ENCODE results near the gene PDLIM5.
"Not testable (repeated sequence)": the region's sequence is repeated elsewhere in the genome, so short reads cannot be mapped to it uniquely, and the experiment has no call there.

PDLIM5 gene

GRCh38 chr4:94650134-94650495, 198.4 kb downstream of the PDLIM5 start:
- no peak for DNase-seq (ENCODE audit: low spot score)

GRCh38 chr4:94650690-94651089, 198.9 kb downstream of the PDLIM5 start:
- no peak for DNase-seq (ENCODE audit: low spot score)

- no peak for DNase-seq (ENCODE audit: low spot score)
Observed at GRCh38 chr4:94653095-94653649, 201.4 kb downstream of the PDLIM5 start.

GRCh38 chr4:94653984-94654609, 202.4 kb downstream of the PDLIM5 start:
- DNase-seq (ENCODE audit: low spot score), result peak; percentile 19

- DNase-seq (ENCODE audit: low spot score), result no peak
Observed at GRCh38 chr4:94654714-94655113, 203.0 kb downstream of the PDLIM5 start.

GRCh38 chr4:94660614-94661013, 208.9 kb downstream of the PDLIM5 start:
- no peak for DNase-seq (ENCODE audit: low spot score)

GRCh38 chr4:94665021-94665420, 213.3 kb downstream of the PDLIM5 start:
- DNase-seq (ENCODE audit: low spot score), result not testable (repeated sequence)

- no peak for DNase-seq (ENCODE audit: low spot score)
Observed at GRCh38 chr4:94665500-94666404, 214.0 kb downstream of the PDLIM5 start.

- DNase-seq (ENCODE audit: low spot score), result no peak
Observed at GRCh38 chr4:94668724-94669123, 217.0 kb downstream of the PDLIM5 start.

- DNase-seq (ENCODE audit: low spot score), result no peak
Observed at GRCh38 chr4:94669672-94670664, 218.2 kb downstream of the PDLIM5 start.

GRCh38 chr4:94671113-94671512, 219.4 kb downstream of the PDLIM5 start:
- no peak for DNase-seq (ENCODE audit: low spot score)

- no peak for DNase-seq (ENCODE audit: low spot score)
Observed at GRCh38 chr4:94673961-94674360, 222.2 kb downstream of the PDLIM5 start.

- DNase-seq (ENCODE audit: low spot score), result no peak
Observed at GRCh38 chr4:94676970-94677369, 225.2 kb downstream of the PDLIM5 start.

GRCh38 chr4:94678896-94679295, 227.2 kb downstream of the PDLIM5 start:
- DNase-seq (ENCODE audit: low spot score), result no peak

GRCh38 chr4:94680176-94680862, 228.6 kb downstream of the PDLIM5 start:
- no peak for DNase-seq (ENCODE audit: low spot score)

- DNase-seq (ENCODE audit: low spot score), result no peak
Observed at GRCh38 chr4:94686086-94686485, 234.3 kb downstream of the PDLIM5 start.

GRCh38 chr4:94689155-94689860, 237.6 kb downstream of the PDLIM5 start:
- no peak for DNase-seq (ENCODE audit: low spot score)

- no peak for DNase-seq (ENCODE audit: low spot score)
Observed at GRCh38 chr4:94690851-94691254, 239.1 kb downstream of the PDLIM5 start.

GRCh38 chr4:94691552-94691951, 239.8 kb downstream of the PDLIM5 start:
- DNase-seq (ENCODE audit: low spot score), result no peak

- DNase-seq (ENCODE audit: low spot score), result no peak
Observed at GRCh38 chr4:94695384-94695783, 243.6 kb downstream of the PDLIM5 start.

GRCh38 chr4:94698187-94698586, 246.4 kb downstream of the PDLIM5 start:
- DNase-seq (ENCODE audit: low spot score), result no peak
